T-helper 2 cell treated with Interferon-gamma antibody and Interleukin-4, amounts not matched to agents 100 ng/mL and 5 ng/mL, for 36 hours (primary cell): ENCODE data around the gene BICD1. TPM values are rescaled to one million over a fixed set of nuclear protein-coding genes. Genes with fewer than 3 reads are reported as not detected.
"Not testable (repeated sequence)": the region's sequence is repeated elsewhere in the genome, so short reads cannot be mapped to it uniquely, and the experiment has no call there.

Source experiments
- intact Hi-C: fragments of 100-400 bp; cut with micrococcal nuclease; formaldehyde crosslinking; loops from one replicate; pipeline ENCODE4 v1.15.1; 2023
- total RNA-seq: library from RNA; stranded (reverse); gene quantifications from 2 replicates; pipeline ENCODE4 v1.2.3, GENCODE V29; 2022

BICD1 gene
- total RNA-seq, 1 donor from 2014 or later, result 12.4 TPM

- intact Hi-C loops, result no loop called here
These were observed 168.0 kb downstream of the BICD1 start for GRCh38 chr12:32274665-32275064.

- intact Hi-C loops, result not testable (repeated sequence)
These were observed 168.9 kb downstream of the BICD1 start for GRCh38 chr12:32275520-32275919.

- intact Hi-C loops, result no loop called here
These were observed 171.1 kb downstream of the BICD1 start for GRCh38 chr12:32277774-32278173.

- intact Hi-C loops, result no loop called here
These were observed 174.5 kb downstream of the BICD1 start for GRCh38 chr12:32281098-32281497.

- intact Hi-C loops, result no loop called here
These were observed 177.9 kb downstream of the BICD1 start for GRCh38 chr12:32284561-32284960.

- intact Hi-C loops, result no loop called here
These were observed 178.4 kb downstream of the BICD1 start for GRCh38 chr12:32285021-32285420.

- intact Hi-C loops, result no loop called here
These were observed 178.8 kb downstream of the BICD1 start for GRCh38 chr12:32285489-32285888.

GRCh38 chr12:32290411-32290810 lies 183.8 kb downstream of the BICD1 start:
- intact Hi-C loops, result no loop called here

GRCh38 chr12:32292151-32292550 lies 185.5 kb downstream of the BICD1 start:
- intact Hi-C loops, result no loop called here

GRCh38 chr12:32293808-32294419 lies 187.3 kb downstream of the BICD1 start:
- intact Hi-C loops, result no loop called here

- intact Hi-C loops, result no loop called here
These were observed 189.9 kb downstream of the BICD1 start for GRCh38 chr12:32296567-32296966.

GRCh38 chr12:32298917-32299316 lies 192.3 kb downstream of the BICD1 start:
- intact Hi-C loops, result no loop called here

GRCh38 chr12:32301216-32301615 lies 194.6 kb downstream of the BICD1 start:
- intact Hi-C loops, result no loop called here

GRCh38 chr12:32302218-32303173 lies 195.8 kb downstream of the BICD1 start:
- intact Hi-C loops, result loop anchor here (1.0 kb wide), 1 partner anchor 620 kb away; no protein-coding TSS in a partner anchor

- intact Hi-C loops, result no loop called here
These were observed 196.5 kb downstream of the BICD1 start for GRCh38 chr12:32303174-32303549.

GRCh38 chr12:32305163-32305562 lies 198.5 kb downstream of the BICD1 start:
- intact Hi-C loops, result loop anchor here (2.0 kb wide), 1 partner anchor 244 kb away; no protein-coding TSS in a partner anchor

- intact Hi-C loops, result no loop called here
These were observed 200.7 kb downstream of the BICD1 start for GRCh38 chr12:32307326-32307725.

- intact Hi-C loops, result no loop called here
These were observed 203.4 kb downstream of the BICD1 start for GRCh38 chr12:32309811-32310736.

- intact Hi-C loops, result loop anchor here (1.0 to 2.0 kb wide), 4 partner anchors 252 to 913 kb away; no protein-coding TSS in a partner anchor
These were observed 205.5 kb downstream of the BICD1 start for GRCh38 chr12:32312049-32312670.

GRCh38 chr12:32322354-32322753 lies 215.7 kb downstream of the BICD1 start:
- intact Hi-C loops, result no loop called here

- intact Hi-C loops, result no loop called here
These were observed 224.5 kb downstream of the BICD1 start for GRCh38 chr12:32331133-32331532.
